ENCODE results near the gene VAV3. TPM values are rescaled to one million over a fixed set of nuclear protein-coding genes. Genes with fewer than 3 reads are reported as not detected.

VAV3 gene
- total RNA-seq, 1 experiment from 2014 or later: 10.0 TPM

DNA sequence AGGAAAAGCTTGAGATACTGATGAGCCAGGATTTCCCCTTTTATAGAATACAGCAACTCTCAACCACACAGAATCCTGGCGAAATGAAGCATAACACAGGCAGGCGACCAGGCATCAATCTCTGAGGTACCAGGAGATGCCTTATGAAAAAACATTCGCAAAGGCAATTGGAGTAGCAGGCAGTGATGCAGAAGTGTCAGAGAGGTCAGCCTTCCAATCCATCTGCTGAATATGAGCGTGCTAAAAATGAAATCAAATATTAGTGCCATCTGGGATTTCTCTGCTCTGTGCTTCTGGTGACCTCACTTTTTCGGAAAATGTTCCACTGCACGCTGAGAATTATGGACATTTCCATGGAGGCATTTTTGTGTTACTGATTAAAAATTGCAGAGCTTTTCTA lies 258.8 kb downstream of the VAV3 start (continued):
- TF ChIP-seq ZNF532 (CRISPR knock-in tag; IDR thresholded peaks at IDR 0.05; ENCODE audit: borderline replicate concordance): no peak
- no peak for TF ChIP-seq RELA (CRISPR knock-in tag; IDR thresholded peaks at IDR 0.05; ENCODE audit: borderline replicate concordance)

DNA sequence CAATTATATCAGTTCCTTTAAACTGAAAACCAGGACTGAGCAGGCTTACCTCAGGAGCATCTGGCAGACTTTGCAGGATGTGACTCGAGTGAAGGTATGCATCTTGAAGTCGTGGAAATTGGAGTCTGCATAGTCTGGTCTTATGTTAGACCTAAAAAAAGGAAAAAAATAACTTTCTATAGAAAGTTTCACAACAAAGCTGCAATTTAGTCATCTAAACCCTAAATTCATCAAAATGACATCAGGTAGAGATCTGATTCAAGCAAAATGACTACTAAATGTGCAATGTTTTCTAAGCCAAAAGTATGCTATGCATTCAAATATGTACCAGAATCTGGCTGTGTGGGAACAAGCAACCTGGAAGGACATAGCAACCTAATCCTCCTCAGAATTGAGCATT lies 260.1 kb downstream of the VAV3 start:
- Mint-ChIP-seq H3K27me3 (ENCODE audit: low read depth) (no peaks in the 10 kb centered on the region), H3K4me3 (no peak overlapping the region), H3K4me1 (peaks cover 11% of the 10 kb centered on the region), H3K9me3 (peaks cover 9% of the 10 kb centered on the region), H3K36me3 (no peaks in the 10 kb centered on the region), H3K27ac (no peak overlapping the region)
- DNase-seq (ENCODE audit: low spot score): no peak
- CTCF ChIA-PET: no interaction called here
- no peak for ATAC-seq
- POLR2A ChIA-PET: no interaction called here
- TF ChIP-seq USF2 (CRISPR knock-in tag; IDR thresholded peaks at IDR 0.05) (no peak), RELA (CRISPR knock-in tag; IDR thresholded peaks at IDR 0.05; ENCODE audit: borderline replicate concordance) (no peak), ZBTB43 (CRISPR knock-in tag; IDR thresholded peaks at IDR 0.05) (no peak), HMGA2 (CRISPR knock-in tag; IDR thresholded peaks at IDR 0.05) (no peak), TEAD4 (CRISPR knock-in tag; IDR thresholded peaks at IDR 0.05) (no peak), ZNF425 (CRISPR knock-in tag; conservative IDR thresholded peaks at IDR 0.05) (no peak), OVOL2 (CRISPR knock-in tag; IDR thresholded peaks at IDR 0.05; ENCODE audit: borderline replicate concordance) (no peak), ZMAT4 (CRISPR knock-in tag; IDR thresholded peaks at IDR 0.05) (no peak), GABPB1 (CRISPR knock-in tag; IDR thresholded peaks at IDR 0.05) (no peak), NFE2L1 (CRISPR knock-in tag; IDR thresholded peaks at IDR 0.05) (no peak), EMX1 (CRISPR knock-in tag; IDR thresholded peaks at IDR 0.05) (no peak), ZNF396 (CRISPR knock-in tag; IDR thresholded peaks at IDR 0.05; ENCODE audit: borderline replicate concordance) (no peak)
- TF ChIP-seq, protein P1, sequence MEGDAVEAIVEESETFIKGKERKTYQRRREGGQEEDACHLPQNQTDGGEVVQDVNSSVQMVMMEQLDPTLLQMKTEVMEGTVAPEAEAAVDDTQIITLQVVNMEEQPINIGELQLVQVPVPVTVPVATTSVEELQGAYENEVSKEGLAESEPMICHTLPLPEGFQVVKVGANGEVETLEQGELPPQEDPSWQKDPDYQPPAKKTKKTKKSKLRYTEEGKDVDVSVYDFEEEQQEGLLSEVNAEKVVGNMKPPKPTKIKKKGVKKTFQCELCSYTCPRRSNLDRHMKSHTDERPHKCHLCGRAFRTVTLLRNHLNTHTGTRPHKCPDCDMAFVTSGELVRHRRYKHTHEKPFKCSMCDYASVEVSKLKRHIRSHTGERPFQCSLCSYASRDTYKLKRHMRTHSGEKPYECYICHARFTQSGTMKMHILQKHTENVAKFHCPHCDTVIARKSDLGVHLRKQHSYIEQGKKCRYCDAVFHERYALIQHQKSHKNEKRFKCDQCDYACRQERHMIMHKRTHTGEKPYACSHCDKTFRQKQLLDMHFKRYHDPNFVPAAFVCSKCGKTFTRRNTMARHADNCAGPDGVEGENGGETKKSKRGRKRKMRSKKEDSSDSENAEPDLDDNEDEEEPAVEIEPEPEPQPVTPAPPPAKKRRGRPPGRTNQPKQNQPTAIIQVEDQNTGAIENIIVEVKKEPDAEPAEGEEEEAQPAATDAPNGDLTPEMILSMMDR (IDR thresholded peaks at IDR 0.05): no peak
- TF ChIP-seq, protein P2, sequence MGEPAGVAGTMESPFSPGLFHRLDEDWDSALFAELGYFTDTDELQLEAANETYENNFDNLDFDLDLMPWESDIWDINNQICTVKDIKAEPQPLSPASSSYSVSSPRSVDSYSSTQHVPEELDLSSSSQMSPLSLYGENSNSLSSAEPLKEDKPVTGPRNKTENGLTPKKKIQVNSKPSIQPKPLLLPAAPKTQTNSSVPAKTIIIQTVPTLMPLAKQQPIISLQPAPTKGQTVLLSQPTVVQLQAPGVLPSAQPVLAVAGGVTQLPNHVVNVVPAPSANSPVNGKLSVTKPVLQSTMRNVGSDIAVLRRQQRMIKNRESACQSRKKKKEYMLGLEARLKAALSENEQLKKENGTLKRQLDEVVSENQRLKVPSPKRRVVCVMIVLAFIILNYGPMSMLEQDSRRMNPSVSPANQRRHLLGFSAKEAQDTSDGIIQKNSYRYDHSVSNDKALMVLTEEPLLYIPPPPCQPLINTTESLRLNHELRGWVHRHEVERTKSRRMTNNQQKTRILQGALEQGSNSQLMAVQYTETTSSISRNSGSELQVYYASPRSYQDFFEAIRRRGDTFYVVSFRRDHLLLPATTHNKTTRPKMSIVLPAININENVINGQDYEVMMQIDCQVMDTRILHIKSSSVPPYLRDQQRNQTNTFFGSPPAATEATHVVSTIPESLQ (CRISPR knock-in tag; IDR thresholded peaks at IDR 0.05): no peak
- TF ChIP-seq, protein P3, sequence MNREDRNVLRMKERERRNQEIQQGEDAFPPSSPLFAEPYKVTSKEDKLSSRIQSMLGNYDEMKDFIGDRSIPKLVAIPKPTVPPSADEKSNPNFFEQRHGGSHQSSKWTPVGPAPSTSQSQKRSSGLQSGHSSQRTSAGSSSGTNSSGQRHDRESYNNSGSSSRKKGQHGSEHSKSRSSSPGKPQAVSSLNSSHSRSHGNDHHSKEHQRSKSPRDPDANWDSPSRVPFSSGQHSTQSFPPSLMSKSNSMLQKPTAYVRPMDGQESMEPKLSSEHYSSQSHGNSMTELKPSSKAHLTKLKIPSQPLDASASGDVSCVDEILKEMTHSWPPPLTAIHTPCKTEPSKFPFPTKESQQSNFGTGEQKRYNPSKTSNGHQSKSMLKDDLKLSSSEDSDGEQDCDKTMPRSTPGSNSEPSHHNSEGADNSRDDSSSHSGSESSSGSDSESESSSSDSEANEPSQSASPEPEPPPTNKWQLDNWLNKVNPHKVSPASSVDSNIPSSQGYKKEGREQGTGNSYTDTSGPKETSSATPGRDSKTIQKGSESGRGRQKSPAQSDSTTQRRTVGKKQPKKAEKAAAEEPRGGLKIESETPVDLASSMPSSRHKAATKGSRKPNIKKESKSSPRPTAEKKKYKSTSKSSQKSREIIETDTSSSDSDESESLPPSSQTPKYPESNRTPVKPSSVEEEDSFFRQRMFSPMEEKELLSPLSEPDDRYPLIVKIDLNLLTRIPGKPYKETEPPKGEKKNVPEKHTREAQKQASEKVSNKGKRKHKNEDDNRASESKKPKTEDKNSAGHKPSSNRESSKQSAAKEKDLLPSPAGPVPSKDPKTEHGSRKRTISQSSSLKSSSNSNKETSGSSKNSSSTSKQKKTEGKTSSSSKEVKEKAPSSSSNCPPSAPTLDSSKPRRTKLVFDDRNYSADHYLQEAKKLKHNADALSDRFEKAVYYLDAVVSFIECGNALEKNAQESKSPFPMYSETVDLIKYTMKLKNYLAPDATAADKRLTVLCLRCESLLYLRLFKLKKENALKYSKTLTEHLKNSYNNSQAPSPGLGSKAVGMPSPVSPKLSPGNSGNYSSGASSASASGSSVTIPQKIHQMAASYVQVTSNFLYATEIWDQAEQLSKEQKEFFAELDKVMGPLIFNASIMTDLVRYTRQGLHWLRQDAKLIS (CRISPR knock-in tag; IDR thresholded peaks at IDR 0.05; ENCODE audit: borderline replicate concordance): no peak
- TF ChIP-seq, protein P4, sequence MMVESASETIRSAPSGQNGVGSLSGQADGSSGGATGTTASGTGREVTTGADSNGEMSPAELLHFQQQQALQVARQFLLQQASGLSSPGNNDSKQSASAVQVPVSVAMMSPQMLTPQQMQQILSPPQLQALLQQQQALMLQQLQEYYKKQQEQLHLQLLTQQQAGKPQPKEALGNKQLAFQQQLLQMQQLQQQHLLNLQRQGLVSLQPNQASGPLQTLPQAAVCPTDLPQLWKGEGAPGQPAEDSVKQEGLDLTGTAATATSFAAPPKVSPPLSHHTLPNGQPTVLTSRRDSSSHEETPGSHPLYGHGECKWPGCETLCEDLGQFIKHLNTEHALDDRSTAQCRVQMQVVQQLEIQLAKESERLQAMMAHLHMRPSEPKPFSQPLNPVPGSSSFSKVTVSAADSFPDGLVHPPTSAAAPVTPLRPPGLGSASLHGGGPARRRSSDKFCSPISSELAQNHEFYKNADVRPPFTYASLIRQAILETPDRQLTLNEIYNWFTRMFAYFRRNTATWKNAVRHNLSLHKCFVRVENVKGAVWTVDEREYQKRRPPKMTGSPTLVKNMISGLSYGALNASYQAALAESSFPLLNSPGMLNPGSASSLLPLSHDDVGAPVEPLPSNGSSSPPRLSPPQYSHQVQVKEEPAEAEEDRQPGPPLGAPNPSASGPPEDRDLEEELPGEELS (CRISPR knock-in tag; IDR thresholded peaks at IDR 0.05): no peak

Measured in WTC11 (cell line).